Measurements from ENCODE around the gene SV2B. TPM values are rescaled to one million over a fixed set of nuclear protein-coding genes. Genes with fewer than 3 reads are reported as not detected.

SV2B gene
- total and polyA plus RNA-seq, 8 donors = 0.06 to 1.7 (median 0.23) TPM; not detected in 3

- Histone ChIP-seq H3K27ac (no peak overlapping the region), H3K4me3 (no peak overlapping the region), H3K27me3 (peaks cover 0 to 28% (median 5%) of the 10 kb centered on the region in 3 donors), H3K9me3 (no peaks in the 10 kb centered on the region), H3K4me1 (peaks cover 0 to 8% (median 3%) of the 10 kb centered on the region in 4 donors), H3K36me3 (no peaks in the 10 kb centered on the region)
- TF ChIP-seq EP300 (IDR thresholded peaks at IDR 0.05) (no peak), POLR2A (IDR thresholded peaks at IDR 0.05) (no peak), CTCF (IDR thresholded peaks at IDR 0.05) (no peak), POLR2AphosphoS5 (IDR thresholded peaks at IDR 0.05) (no peak)
- DNase-seq = no peak
- intact Hi-C loops (cut with DNase I; ENCODE audit: low total_unique reads) = no loop called here
- WGBS, 5 donors = 66 to 76% (median 70%) methylated on average over 3 of the region's 3 CpGs
Measured at GRCh38 chr15:91259077-91259476, 159.0 kb downstream of the SV2B start.

GRCh38 chr15:91261345-91261744, 161.3 kb downstream of the SV2B start:
- Histone ChIP-seq H3K4me1 (peaks cover 0 to 13% (median 3%) of the 10 kb centered on the region in 4 donors), H3K9me3 (no peaks in the 10 kb centered on the region), H3K4me3 (no peak overlapping the region), H3K27ac (no peak overlapping the region), H3K36me3 (no peaks in the 10 kb centered on the region), H3K27me3 (peaks cover 0 to 20% (median 5%) of the 10 kb centered on the region in 3 donors)
- no peak for DNase-seq
- intact Hi-C loops (cut with DNase I; ENCODE audit: low total_unique reads) = no loop called here
- TF ChIP-seq CTCF (IDR thresholded peaks at IDR 0.05) (no peak), EP300 (IDR thresholded peaks at IDR 0.05) (no peak), POLR2AphosphoS5 (IDR thresholded peaks at IDR 0.05) (no peak), POLR2A (IDR thresholded peaks at IDR 0.05) (no peak)

GRCh38 chr15:91263632-91264531, 163.8 kb downstream of the SV2B start:
- no peak overlapping the region for H3K4me3 ChIP-seq

GRCh38 chr15:91264651-91265351, 164.7 kb downstream of the SV2B start:
- WGBS, 5 donors = 68 to 78% (median 74%) methylated on average over 11 of the region's 11 CpGs
- Histone ChIP-seq H3K9me3 (no peaks in the 10 kb centered on the region), H3K4me1 (peaks cover 0 to 13% (median 3%) of the 10 kb centered on the region in 4 donors), H3K36me3 (no peaks in the 10 kb centered on the region), H3K27ac (peak overlapping the region in 3 of 5 donors; percentile 3 to 56 (median 10)), H3K27me3 (peaks cover 0 to 8% (median 0%) of the 10 kb centered on the region in 3 donors), H3K4me3 (no peak overlapping the region)
- peak in 1 of 2 donors; percentile 10 for DNase-seq
- intact Hi-C loops (cut with DNase I; ENCODE audit: low total_unique reads) = loop anchor here (5.0 kb wide), 1 partner anchor 208 kb away; no protein-coding TSS in a partner anchor
- TF ChIP-seq CTCF (IDR thresholded peaks at IDR 0.05) (no peak), EP300 (IDR thresholded peaks at IDR 0.05) (no peak), POLR2A (IDR thresholded peaks at IDR 0.05) (no peak), POLR2AphosphoS5 (IDR thresholded peaks at IDR 0.05) (no peak)

More at GRCh38 chr15:91263632-91264531, 163.8 kb downstream of the SV2B start:
- Histone ChIP-seq H3K27me3 (peaks cover 0 to 8% (median 5%) of the 10 kb centered on the region in 3 donors), H3K9me3 (no peaks in the 10 kb centered on the region), H3K4me1 (peaks cover 0 to 13% (median 3%) of the 10 kb centered on the region in 4 donors), H3K36me3 (no peaks in the 10 kb centered on the region), H3K27ac (peak overlapping the region in 4 of 5 donors; percentile 3 to 56 (median 6))
- no peak for DNase-seq
- intact Hi-C loops (cut with DNase I; ENCODE audit: low total_unique reads) = no loop called here
- 46 to 59% (median 57%) methylated on average over 15 of the region's 15 CpGs for WGBS, 5 donors
- TF ChIP-seq POLR2AphosphoS5 (IDR thresholded peaks at IDR 0.05) (peak in 1 of 3 donors; percentile 3), EP300 (IDR thresholded peaks at IDR 0.05) (no peak)

Data from stomach (tissue), 9 donors.